Measurements from ENCODE around the gene SEPTIN8.

The SEPTIN8 gene

GRCh38 chr5:132763181-132764036 is 13.6 kb downstream of the SEPTIN8 start:
- DNase-seq, result no peak

GRCh38 chr5:132762246-132763000 is 14.6 kb downstream of the SEPTIN8 start:
- no peak for DNase-seq

- no peak for DNase-seq
Measured at GRCh38 chr5:132761321-132762240, 15.5 kb downstream of the SEPTIN8 start.

- no peak for DNase-seq
Measured at GRCh38 chr5:132760601-132761317, 16.3 kb downstream of the SEPTIN8 start.

- no peak for DNase-seq
Measured at GRCh38 chr5:132760049-132760420, 17.0 kb downstream of the SEPTIN8 start.

- no peak for DNase-seq
Measured at GRCh38 chr5:132759114-132760048, 17.7 kb downstream of the SEPTIN8 start.

- DNase-seq, result no peak
Measured at GRCh38 chr5:132758451-132758850, 18.6 kb downstream of the SEPTIN8 start.

- no peak for DNase-seq
Measured at GRCh38 chr5:132756542-132756941, 20.5 kb downstream of the SEPTIN8 start.

GRCh38 chr5:132754947-132755346 is 22.1 kb downstream of the SEPTIN8 start:
- no peak for DNase-seq

- DNase-seq, result no peak
Measured at GRCh38 chr5:132754111-132754510, 22.9 kb downstream of the SEPTIN8 start.

- DNase-seq, result peak; percentile 16
Measured at GRCh38 chr5:132753135-132753987, 23.7 kb downstream of the SEPTIN8 start.

- DNase-seq, result no peak
Measured at GRCh38 chr5:132752581-132753125, 24.4 kb downstream of the SEPTIN8 start.

- no peak for DNase-seq
Measured at GRCh38 chr5:132751971-132752580, 25.0 kb downstream of the SEPTIN8 start.

- peak; percentile 60 for DNase-seq
Measured at GRCh38 chr5:132751444-132751843, 25.6 kb downstream of the SEPTIN8 start.

- no peak for DNase-seq
Measured at GRCh38 chr5:132750471-132751230, 26.4 kb downstream of the SEPTIN8 start.

GRCh38 chr5:132749506-132749905 is 27.5 kb downstream of the SEPTIN8 start:
- no peak for DNase-seq

- DNase-seq, result no peak
Measured at GRCh38 chr5:132748522-132749000, 28.5 kb downstream of the SEPTIN8 start.

Measured in stimulated activated CD4-positive, alpha-beta T cell treated with anti-CD3 and anti-CD28 coated beads, Interleukin-1b, Interleukin-23, amount 100 ng/mL, for 48 hours (primary cell).